Gastroesophageal sphincter (tissue), 3 donors: ENCODE results near the gene CFDP1.

Experiments used
- EP300 ChIP-seq: sonication (generic); formaldehyde crosslinking; IDR thresholded peaks from one replicate; pipeline ENCODE4 v1.6.1; 2017; ENCODE audit warnings: antibody characterized with exemption, mild to moderate bottlenecking
- POLR2A ChIP-seq, 2 donors: fragments of 450-650 bp; IDR thresholded peaks; one replicate each; pipeline ENCODE4 v1.6.1; 2017; ENCODE audit warnings: antibody characterized with exemption in 2 of 2, mild to moderate bottlenecking in 2 of 2, moderate library complexity in 1 of 2
- POLR2AphosphoS5 ChIP-seq: sonication (generic); formaldehyde crosslinking; IDR thresholded peaks from one replicate; pipeline ENCODE4 v1.6.1; 2017; ENCODE audit warnings: antibody characterized with exemption
- TF ChIP-seq, protein P1 (sequence below), 4 experiments: fragments of 200-600 bp in 2 of 4; fragments of 450-650 bp in 2 of 4; sonication (generic) in 1 of 4; IDR thresholded peaks; one replicate each; pipeline ENCODE4 v1.5.1; 2017 to 2019; ENCODE audit warnings: antibody characterized with exemption in 4 of 4, mild to moderate bottlenecking in 2 of 4, moderate library complexity in 2 of 4

- TF ChIP-seq, protein P1, sequence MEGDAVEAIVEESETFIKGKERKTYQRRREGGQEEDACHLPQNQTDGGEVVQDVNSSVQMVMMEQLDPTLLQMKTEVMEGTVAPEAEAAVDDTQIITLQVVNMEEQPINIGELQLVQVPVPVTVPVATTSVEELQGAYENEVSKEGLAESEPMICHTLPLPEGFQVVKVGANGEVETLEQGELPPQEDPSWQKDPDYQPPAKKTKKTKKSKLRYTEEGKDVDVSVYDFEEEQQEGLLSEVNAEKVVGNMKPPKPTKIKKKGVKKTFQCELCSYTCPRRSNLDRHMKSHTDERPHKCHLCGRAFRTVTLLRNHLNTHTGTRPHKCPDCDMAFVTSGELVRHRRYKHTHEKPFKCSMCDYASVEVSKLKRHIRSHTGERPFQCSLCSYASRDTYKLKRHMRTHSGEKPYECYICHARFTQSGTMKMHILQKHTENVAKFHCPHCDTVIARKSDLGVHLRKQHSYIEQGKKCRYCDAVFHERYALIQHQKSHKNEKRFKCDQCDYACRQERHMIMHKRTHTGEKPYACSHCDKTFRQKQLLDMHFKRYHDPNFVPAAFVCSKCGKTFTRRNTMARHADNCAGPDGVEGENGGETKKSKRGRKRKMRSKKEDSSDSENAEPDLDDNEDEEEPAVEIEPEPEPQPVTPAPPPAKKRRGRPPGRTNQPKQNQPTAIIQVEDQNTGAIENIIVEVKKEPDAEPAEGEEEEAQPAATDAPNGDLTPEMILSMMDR (IDR thresholded peaks at IDR 0.05), result no peak
- no peak for TF ChIP-seq POLR2A (IDR thresholded peaks at IDR 0.05)
- TF ChIP-seq POLR2AphosphoS5, result no peak
- TF ChIP-seq EP300, result no peak
Observed at GRCh38 chr16:75282466-75283281, 150.6 kb downstream of the CFDP1 start.
